Transverse colon (tissue), 4 donors: ENCODE measurements around the gene PCNX2. TPM values are rescaled to one million over a fixed set of nuclear protein-coding genes. Genes with fewer than 3 reads are reported as not detected.

ENCODE experiments used
- DNase-seq: peaks from one replicate; pipeline ENCODE4 v3.0.0-alpha.2; 2019
- H3K27ac ChIP-seq, 4 donors: fragments of 200-600 bp; sonication (generic); 2 replicates each; pipeline ENCODE4 v1.5.1; 2016 to 2018; ENCODE audit warnings: inconsistent platforms in 4 of 4
- H3K27me3 ChIP-seq: fragments of 200-600 bp; sonication (generic); 2 replicates; pipeline ENCODE4 v1.5.1; 2017; ENCODE audit warnings: inconsistent platforms
- H3K36me3 ChIP-seq, 4 donors: fragments of 200-600 bp; sonication (generic); 2 replicates each; pipeline ENCODE4 v1.5.1; 2017 to 2019; ENCODE audit warnings: inconsistent platforms in 4 of 4
- H3K4me1 ChIP-seq, 4 donors: fragments of 200-600 bp; sonication (generic); 2 replicates each; pipeline ENCODE4 v1.5.1; 2017 to 2020; ENCODE audit warnings: inconsistent platforms in 4 of 4
- H3K4me3 ChIP-seq, 4 donors: fragments of 200-600 bp; sonication (generic); 1 replicate in 1 of 4; 2 replicates in 3 of 4; pipeline versions ENCODE4 v1.5.1 to v1.6.1; 2017 to 2019; ENCODE audit warnings: inconsistent platforms in 4 of 4
- H3K9me3 ChIP-seq, 2 donors: fragments of 200-600 bp; sonication (generic); 2 replicates each; pipeline ENCODE4 v1.5.1; 2017 to 2019; ENCODE audit warnings: inconsistent platforms in 2 of 2
- CTCF ChIP-seq, 5 experiments: fragments of 200-600 bp in 3 of 5; fragments of 450-650 bp in 2 of 5; sonication (generic) in 3 of 5; IDR thresholded peaks; 1 replicate in 2 of 5; 2 replicates in 3 of 5; pipeline ENCODE4 v1.5.1; 2016 to 2017; ENCODE audit warnings: antibody characterized with exemption in 5 of 5, inconsistent platforms in 3 of 5, mild to moderate bottlenecking in 2 of 5, moderate library complexity in 1 of 5
- EP300 ChIP-seq: sonication (generic); formaldehyde crosslinking; IDR thresholded peaks from one replicate; pipeline ENCODE4 v1.6.1; 2017; ENCODE audit warnings: antibody characterized with exemption, low read depth
- POLR2A ChIP-seq: fragments of 450-650 bp; IDR thresholded peaks from one replicate; pipeline ENCODE4 v1.6.1; 2016; ENCODE audit warnings: antibody characterized with exemption, mild to moderate bottlenecking, moderate library complexity
- POLR2AphosphoS5 ChIP-seq, 3 donors: sonication (generic); formaldehyde crosslinking; IDR thresholded peaks; one replicate each; pipeline ENCODE4 v1.6.1; 2016; ENCODE audit warnings: antibody characterized with exemption in 3 of 3
- WGBS, 2 donors: methylation state at CpG; one replicate each; pipeline ENCODE4 v1.1.5; 2018; ENCODE audit warnings: low coverage in 1 of 2; 5-methylcytosine and 5-hydroxymethylcytosine counted together
- in situ Hi-C, 4 donors: fragments of 200-750 bp; cut with MboI; loops; one replicate each; pipeline versions ENCODE4 v1.15.0 to v1.15.1; 2017; ENCODE audit warnings: low sequenced_read_pairs in 3 of 4, low pct_ligation_motif_present in 1 of 4, low pct_unique_long_range_greater_than_20kb in 1 of 4
- intact Hi-C: fragments of 100-400 bp; cut with DNase I; formaldehyde crosslinking; loops from one replicate; pipeline ENCODE4 v1.15.1; 2023; ENCODE audit warnings: low total_unique reads
- total RNA-seq, 4 donors: library from RNA; depleted of rRNA; stranded (reverse); fragments of >200 nt; gene quantifications; one replicate each; pipeline ENCODE4 v1.1.0, GENCODE V29; 2016

Gene PCNX2
- total RNA-seq, 4 donors from 2014 or later: 6.8 to 518 (median 11.8) TPM

GRCh38 chr1:233079574-233079973, 216.0 kb downstream of the PCNX2 start:
- H3K36me3 ChIP-seq: no peaks in the 10 kb centered on the region
- no peaks in the 10 kb centered on the region for H3K27me3 ChIP-seq
- H3K4me3 ChIP-seq: no peak overlapping the region
- TF ChIP-seq POLR2A (no peak), CTCF (IDR thresholded peaks at IDR 0.05) (no peak), POLR2AphosphoS5 (IDR thresholded peaks at IDR 0.05) (no peak), EP300 (no peak)
- in situ Hi-C loops (no loop called here), intact Hi-C loops (no loop called here)
- WGBS, 2 donors: 94% methylated on average over 4 of the region's 4 CpGs; no CpG with 5 or more reads in 1 of the 2 donors
- H3K4me1 ChIP-seq: no peaks in the 10 kb centered on the region
- no peak for DNase-seq
- H3K9me3 ChIP-seq: no peaks in the 10 kb centered on the region
- no peak overlapping the region for H3K27ac ChIP-seq

DNA sequence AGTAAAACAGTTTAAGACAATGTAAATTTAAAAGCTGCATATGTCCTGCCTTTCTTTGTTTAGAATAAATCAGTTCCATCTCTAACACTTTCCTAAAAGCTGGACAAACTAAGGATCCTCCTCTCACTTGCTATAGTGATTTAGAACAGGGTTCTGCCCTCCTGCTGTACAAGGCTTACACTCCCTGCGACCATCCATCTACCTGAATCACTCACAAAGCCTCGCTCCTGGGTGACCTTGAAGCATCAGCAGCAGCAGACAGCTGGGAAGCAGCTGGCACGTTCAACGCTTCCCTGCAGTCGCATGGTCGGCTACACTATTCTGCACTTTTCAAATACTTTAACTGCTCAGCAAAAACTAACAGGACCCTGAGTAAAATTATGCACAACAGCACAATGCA, 217.1 kb downstream of the PCNX2 start:
- in situ Hi-C loops (no loop called here), intact Hi-C loops (no loop called here)
- H3K4me3 ChIP-seq: no peak overlapping the region
- 81% methylated on average over 6 of the region's 6 CpGs; no CpG with 5 or more reads in 1 of the 2 donors for WGBS, 2 donors
- DNase-seq: no peak
- H3K4me1 ChIP-seq: no peaks in the 10 kb centered on the region
- no peaks in the 10 kb centered on the region for H3K27me3 ChIP-seq
- TF ChIP-seq POLR2AphosphoS5 (IDR thresholded peaks at IDR 0.05): no peak
- TF ChIP-seq EP300: no peak
- TF ChIP-seq CTCF (IDR thresholded peaks at IDR 0.05): no peak
- TF ChIP-seq POLR2A: no peak
- H3K9me3 ChIP-seq: peaks cover 0 to 4% of the 10 kb centered on the region in 2 donors
- no peaks in the 10 kb centered on the region for H3K36me3 ChIP-seq
- H3K27ac ChIP-seq: no peak overlapping the region

DNA sequence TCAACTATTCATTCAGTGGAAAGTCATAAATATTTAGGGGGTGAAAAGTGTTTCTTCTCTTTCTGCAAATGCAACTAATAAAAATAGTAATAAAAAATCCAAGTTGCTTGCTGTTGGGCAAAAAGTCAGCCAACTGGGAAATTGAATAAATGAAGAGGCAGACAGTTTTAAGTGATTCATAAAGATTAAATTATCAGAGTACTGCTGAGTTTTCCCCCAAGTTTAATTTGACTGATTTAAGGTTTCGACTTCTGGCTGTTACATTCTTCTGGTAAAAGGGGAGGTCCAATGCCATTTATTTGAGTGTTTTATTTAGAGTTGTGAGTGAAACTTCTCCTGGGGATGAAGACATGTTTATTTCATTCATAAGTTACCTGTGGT, 219.6 kb downstream of the PCNX2 start:
- intact Hi-C loops: no loop called here
- DNase-seq: no peak
- H3K27ac ChIP-seq: no peak overlapping the region
- peaks cover 0 to 5% of the 10 kb centered on the region in 2 donors for H3K9me3 ChIP-seq
- TF ChIP-seq CTCF (IDR thresholded peaks at IDR 0.05): no peak
- TF ChIP-seq EP300: no peak
- TF ChIP-seq POLR2A: no peak
- TF ChIP-seq POLR2AphosphoS5 (IDR thresholded peaks at IDR 0.05): no peak
- H3K36me3 ChIP-seq: no peaks in the 10 kb centered on the region
- in situ Hi-C loops: no loop called here
- WGBS, 2 donors: 70 to 83% methylated on average over 1 of the region's 1 CpG
- no peaks in the 10 kb centered on the region for H3K27me3 ChIP-seq
- H3K4me1 ChIP-seq: no peaks in the 10 kb centered on the region
- H3K4me3 ChIP-seq: no peak overlapping the region

DNA sequence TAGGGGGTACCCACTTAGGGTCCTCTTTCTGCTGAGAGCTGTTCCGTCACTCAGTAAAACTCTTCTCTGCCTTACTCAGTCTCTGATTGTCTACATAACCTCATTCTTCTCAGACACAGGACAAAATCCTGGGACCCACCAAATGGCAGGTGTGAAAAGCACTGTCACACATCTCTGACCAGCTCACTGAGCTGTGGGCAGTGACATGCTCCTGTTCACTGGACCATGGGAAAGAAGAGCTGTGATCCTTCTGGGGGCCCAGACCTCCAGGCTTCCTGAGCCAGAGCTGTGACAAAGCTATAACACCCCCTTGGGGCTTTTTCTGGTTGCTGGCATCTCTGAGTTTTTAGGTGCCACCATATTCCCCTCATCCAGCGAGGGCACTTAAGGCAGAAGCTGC, 229.4 kb downstream of the PCNX2 start:
- TF ChIP-seq POLR2AphosphoS5 (IDR thresholded peaks at IDR 0.05): no peak
- TF ChIP-seq CTCF (IDR thresholded peaks at IDR 0.05): no peak
- TF ChIP-seq POLR2A: no peak
- TF ChIP-seq EP300: no peak
- intact Hi-C loops: no loop called here
- H3K4me3 ChIP-seq: no peak overlapping the region
- no peaks in the 10 kb centered on the region for H3K36me3 ChIP-seq
- H3K4me1 ChIP-seq: no peaks in the 10 kb centered on the region
- no peak for DNase-seq
- no peak overlapping the region for H3K27ac ChIP-seq
- in situ Hi-C loops: no loop called here
- no peaks in the 10 kb centered on the region for H3K9me3 ChIP-seq
- no peaks in the 10 kb centered on the region for H3K27me3 ChIP-seq
- WGBS, 2 donors: 98% methylated on average over 2 of the region's 2 CpGs; no CpG with 5 or more reads in 1 of the 2 donors
